ENCODE measurements around the gene TBC1D1.

Gene TBC1D1

DNA sequence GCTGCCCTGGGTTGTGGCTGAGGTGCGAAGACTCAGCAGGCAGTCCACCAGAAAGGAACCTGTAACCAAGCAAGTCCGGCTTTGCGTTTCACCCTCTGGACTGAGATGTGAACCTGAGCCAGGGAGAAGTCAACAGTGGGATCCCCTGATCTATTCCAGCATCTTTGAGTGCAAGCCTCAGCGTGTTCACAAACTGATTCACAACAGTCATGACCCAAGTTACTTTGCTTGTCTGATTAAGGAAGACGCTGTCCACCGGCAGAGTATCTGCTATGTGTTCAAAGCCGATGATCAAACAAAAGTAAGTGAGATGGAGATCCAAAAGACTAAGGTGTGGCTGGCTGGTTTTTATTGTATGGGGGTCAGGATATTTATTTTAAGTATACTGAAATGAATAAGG lies 11.3 kb downstream of the TBC1D1 start:
- H3K4me3 ChIP-seq (ENCODE audit: low read depth, low read length), result no peak overlapping the region
- no peak for TF ChIP-seq CTCF (IDR thresholded peaks at IDR 0.05; ENCODE audit: control insufficient read depth, extremely low read depth, insufficient read depth)
- DNase-seq (ENCODE audit: low read depth), result no peak

GRCh38 chr4:37902738-37903693 lies 12.1 kb downstream of the TBC1D1 start:
- TF ChIP-seq CTCF (IDR thresholded peaks at IDR 0.05; ENCODE audit: control insufficient read depth, extremely low read depth, insufficient read depth), result no peak
- H3K4me3 ChIP-seq (ENCODE audit: low read depth, low read length), result no peak overlapping the region
- no peak for DNase-seq (ENCODE audit: low read depth)

GRCh38 chr4:37903901-37904300 lies 13.0 kb downstream of the TBC1D1 start:
- no peak for TF ChIP-seq CTCF (IDR thresholded peaks at IDR 0.05; ENCODE audit: control insufficient read depth, extremely low read depth, insufficient read depth)
- no peak for DNase-seq (ENCODE audit: low read depth)
- no peak overlapping the region for H3K4me3 ChIP-seq (ENCODE audit: low read depth, low read length)

DNA sequence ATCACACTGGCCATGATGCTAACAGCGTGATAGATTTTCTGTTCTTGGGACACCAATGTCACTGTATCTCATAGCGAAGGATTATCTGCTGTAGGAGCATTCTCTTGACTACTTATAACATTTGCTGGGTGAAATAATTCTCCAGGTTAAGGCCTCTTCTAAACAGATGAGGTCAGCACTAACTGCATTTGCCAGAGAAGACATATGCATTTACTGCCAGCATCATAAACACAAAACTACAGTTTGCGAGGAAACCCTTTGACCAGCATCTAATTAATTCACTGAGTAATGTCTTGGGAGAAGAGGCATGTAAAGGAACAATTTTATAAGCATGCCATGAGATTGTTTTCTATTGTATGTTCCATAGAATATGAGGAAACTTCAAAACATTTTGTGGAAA lies 13.9 kb downstream of the TBC1D1 start:
- no peak for TF ChIP-seq CTCF (IDR thresholded peaks at IDR 0.05; ENCODE audit: control insufficient read depth, extremely low read depth, insufficient read depth)
- H3K4me3 ChIP-seq (ENCODE audit: low read depth, low read length), result no peak overlapping the region
- DNase-seq (ENCODE audit: low read depth), result peak; percentile 41

- no peak for DNase-seq (ENCODE audit: low read depth)
- no peak for TF ChIP-seq CTCF (IDR thresholded peaks at IDR 0.05; ENCODE audit: control insufficient read depth, extremely low read depth, insufficient read depth)
- H3K4me3 ChIP-seq (ENCODE audit: low read depth, low read length), result no peak overlapping the region
Measured at GRCh38 chr4:37905533-37906169, 14.8 kb downstream of the TBC1D1 start.

- no peak for TF ChIP-seq CTCF (IDR thresholded peaks at IDR 0.05; ENCODE audit: control insufficient read depth, extremely low read depth, insufficient read depth)
- DNase-seq (ENCODE audit: low read depth), result no peak
- H3K4me3 ChIP-seq (ENCODE audit: low read depth, low read length), result no peak overlapping the region
Measured at GRCh38 chr4:37908488-37909331, 17.8 kb downstream of the TBC1D1 start.
